GM19397 (cell line): Measurements from ENCODE around the gene RBM33.
A peak's percentile ranks its signal among the peaks of the same experiment; 100 is the strongest.

Source experiments
- ATAC-seq: cut with Tn5 transposase; IDR thresholded peaks from one replicate; pipeline ENCODE4 v1.9.1; 2021; ENCODE audit warnings: mild to moderate bottlenecking, moderate library complexity; ENCODE audit not compliant: unreplicated experiment

Gene RBM33

DNA sequence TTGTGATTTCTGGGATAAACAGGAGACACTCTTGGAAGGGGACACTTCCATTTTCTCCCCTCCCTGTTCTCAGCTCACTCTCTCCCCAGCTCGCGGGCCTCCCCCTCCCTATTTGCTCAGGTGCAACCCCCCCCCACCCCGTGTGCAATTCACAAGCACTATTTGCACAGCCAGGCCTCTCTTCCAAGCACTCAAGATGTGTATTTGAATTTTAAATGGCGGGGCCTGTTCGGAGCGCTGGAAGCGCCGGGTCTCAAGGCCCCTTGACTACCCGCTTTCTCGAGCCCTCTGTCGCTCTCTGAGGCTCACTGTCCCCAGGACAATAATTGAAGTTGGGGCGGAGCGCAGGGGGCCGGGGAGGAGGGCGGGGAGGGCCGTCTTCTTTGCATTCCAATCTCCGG lies 160.0 kb downstream of the RBM33 start:
- no peak for ATAC-seq

DNA sequence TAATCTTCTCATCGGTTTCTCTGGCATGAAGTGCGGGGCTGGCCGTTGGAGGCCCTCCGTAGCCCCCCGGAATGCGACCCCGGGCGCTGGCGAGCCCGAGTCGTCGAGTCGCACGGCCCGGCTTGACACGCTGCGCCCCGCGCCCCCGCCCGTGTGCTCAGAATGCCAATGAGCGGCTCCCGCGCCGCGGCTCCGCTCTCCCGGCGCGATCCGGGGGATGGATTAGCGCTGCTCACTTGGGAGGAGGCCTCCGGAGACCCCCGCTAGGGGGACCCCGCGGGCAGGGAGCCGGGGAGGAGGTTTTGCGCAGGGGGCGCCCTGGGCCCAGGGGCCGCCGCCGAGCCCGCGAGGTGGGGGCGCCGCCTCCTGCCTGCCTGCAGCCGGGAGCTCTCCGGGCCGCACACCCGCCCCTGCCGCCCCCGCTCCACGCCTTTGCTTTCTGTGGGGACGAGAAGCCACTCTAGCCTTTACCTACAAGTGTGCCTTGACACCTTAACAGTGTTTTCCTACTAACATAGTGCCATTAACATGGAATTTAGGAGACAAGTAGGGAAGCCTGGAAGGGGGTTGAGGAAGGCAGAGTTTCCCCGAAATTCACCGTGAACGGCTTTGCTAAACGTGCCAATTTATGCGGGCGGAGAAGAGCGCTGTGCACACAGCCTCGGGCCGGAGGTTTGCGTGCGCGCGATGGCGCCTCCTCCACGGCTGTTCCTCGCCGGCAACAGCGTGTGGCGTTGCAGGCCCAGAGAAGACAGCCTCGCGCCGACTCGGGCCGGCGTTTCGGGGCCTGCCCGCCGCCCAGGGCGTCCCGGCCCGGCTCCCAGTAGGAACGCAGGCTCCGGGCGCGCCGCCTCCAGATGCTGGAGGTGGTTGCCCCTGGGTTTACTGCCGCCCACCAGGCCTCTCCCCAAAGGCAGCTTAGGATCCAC lies 160.7 kb downstream of the RBM33 start:
- peak; percentile 33 for ATAC-seq

DNA sequence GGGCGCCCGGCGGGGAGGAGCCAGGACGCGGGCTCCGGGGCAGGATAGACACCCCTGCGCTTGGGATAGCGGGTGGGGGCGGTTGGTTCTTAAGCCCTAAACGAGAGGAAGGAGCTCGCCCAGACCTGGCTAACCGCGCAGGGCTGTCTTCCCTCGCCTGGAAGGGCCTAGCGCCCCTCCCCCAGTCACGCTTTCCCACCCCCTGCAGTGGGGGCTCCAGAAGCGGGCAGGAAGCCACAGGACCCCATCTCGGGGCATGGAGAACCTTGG lies 161.3 kb downstream of the RBM33 start:
- no peak for ATAC-seq

DNA sequence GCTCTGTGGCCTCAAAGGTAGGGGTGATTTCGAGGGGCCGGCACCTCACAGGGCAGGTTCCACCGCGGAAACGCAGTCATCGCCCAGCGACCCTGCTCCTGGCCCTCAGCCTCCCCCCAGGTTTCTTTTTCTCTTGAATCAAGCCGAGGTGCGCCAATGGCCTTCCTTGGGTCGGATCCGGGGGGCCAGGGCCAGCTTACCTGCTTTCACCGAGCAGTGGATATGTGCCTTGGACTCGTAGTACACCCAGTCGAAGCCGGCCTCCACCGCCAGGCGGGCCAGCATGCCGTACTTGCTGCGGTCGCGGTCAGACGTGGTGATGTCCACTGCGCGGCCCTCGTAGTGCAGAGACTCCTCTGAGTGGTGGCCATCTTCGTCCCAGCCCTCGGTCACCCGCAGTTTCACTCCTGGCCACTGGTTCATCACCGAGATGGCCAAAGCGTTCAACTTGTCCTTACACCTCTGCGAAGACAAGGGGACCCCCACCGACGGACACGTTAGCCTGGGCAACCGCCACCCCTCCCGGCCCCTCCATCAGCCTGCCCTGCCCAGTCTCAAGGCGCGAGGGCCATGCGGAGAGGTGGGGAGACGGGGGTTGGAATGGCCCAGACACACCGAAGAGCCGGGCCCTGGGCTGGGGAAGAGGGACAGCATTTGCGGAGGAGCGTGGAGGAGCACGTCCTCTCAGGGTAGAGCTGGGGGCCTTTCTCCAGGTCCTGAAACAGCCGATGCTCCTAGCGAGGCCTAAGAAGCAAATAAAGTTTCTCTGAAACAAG lies 161.8 kb downstream of the RBM33 start:
- no peak for ATAC-seq

DNA sequence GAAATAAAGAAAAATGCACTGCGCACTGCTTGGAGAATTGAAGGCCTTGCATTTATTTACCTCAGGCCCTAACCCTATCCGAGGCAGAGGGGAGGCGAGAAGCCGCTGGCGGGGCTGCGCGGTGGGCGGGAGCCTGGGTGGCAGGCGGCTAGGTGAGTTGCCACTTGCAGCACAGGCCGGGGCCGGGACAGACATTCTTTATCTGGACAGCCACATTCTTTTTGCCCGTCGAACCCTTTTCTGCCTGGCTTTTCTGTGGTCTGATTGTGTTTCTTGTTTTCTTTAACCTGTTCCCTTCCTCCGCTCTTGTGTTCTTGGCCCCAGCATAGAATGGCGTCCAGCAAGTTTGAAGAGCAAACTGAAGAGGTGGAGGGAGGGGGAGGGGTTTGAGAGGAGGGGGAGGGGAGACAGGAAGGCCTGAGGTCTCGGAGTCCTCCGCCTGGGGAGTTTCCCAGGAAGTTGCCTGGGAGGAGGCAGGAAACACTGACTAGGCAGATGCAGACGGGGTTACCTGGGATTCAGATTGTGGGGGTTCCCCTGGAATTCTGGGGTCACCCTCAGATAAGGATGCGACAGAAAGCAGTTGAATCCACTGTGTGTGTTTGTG lies 162.7 kb downstream of the RBM33 start:
- ATAC-seq: no peak

DNA sequence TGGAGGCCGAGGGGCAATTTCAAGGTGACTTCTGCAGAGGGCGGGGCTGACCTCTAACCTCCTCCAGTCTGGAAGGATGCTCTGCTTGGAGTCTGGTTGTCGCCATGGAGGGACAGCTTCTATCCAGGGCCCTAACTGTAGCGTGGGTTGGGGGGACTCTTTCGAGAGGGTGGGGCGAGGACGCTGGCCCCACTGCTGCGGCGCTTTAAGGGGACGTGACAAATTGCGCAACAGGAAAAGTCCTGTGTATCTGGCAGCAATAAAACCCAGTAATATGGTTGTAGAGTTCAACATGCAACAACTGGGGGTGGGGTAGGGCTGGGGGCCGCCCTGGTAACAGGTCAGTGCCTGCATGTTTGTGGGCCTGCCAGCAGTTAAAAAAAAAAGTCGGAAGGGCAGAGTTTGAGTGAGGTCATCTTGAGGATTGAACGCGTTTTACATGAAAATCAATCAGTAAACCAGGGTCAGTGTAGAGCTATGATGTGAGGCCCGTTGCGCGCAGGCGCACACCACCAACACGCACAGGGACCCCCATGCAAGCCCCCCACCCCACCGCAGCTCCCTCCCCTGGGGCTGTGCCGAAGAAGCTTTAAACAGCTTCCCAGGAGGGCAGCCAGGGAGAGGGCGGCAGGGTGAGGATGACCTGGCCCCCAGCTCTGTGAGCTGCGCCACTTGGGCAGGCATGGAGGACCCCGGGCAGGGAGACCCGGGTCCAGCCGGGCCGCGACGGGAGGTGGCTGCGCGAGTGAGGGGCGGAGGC lies 163.5 kb downstream of the RBM33 start:
- ATAC-seq: no peak

DNA sequence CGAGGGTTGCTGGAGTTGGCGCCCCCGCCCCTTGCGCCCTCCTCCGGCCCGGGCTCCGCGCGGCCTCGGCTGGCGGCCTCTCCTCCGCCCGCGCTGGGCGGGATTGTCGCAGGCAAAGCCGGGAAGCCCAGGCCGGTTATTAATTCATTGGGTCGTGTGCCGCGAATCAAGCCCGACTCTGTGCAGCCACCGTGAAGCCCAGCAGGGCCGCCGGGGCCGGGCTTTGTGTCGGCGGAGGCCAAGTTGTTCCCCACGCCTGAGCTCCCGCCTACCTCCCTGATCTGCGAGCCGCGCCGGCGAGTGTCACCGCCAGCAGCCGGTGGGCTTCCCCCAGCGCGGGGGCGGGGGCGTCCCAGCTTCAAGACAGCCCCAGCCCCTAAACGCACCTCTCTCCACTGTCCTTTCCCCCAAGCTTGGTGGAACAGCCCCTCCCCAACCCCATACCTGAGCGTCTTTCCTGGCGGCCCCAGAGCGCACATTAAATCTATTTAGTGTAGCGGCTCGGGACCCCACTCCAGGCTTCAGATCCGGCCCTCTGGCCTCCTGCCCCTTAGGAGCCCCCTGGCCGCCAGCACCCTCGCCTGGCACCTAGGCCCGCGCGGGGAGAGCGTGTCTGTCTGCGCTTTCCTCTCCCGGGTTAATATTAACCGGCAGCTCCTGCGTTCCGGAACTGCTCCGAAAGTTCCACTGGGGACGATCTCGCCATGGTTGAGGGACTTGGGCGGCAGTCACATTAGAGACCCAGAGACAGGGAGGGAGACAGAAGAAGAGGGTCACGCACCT lies 164.3 kb downstream of the RBM33 start:
- ATAC-seq: no peak

DNA sequence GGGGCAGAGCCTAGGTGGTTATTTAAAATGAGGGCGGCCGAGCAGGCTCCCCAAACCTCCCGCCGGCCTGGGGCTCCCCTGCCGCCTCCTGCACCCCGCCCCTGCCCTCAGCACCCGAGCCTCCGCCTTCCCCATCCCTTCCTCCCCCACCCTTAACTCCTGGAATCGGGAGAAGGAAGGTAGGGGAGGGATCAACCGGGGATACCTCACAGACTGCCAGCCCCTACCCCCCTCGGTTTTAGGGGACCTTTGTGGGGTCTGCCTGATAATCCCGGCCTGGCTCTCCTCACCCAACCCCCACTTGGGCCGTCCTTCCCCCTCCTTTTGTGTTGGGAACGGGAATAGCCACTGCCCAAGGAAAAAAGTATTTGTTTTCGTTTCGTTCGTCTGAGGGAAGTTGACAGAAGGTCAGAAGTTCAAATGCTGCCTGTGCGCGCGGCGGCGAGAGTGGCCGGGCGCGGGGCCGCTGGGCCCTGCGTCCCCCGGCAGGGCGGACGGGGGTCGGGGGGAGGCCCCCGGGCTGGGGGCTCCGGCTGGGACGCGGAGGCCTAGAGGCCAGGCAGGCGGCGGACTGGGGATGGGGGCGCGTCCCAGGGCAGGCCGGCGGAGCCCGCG lies 165.0 kb downstream of the RBM33 start:
- ATAC-seq: no peak

DNA sequence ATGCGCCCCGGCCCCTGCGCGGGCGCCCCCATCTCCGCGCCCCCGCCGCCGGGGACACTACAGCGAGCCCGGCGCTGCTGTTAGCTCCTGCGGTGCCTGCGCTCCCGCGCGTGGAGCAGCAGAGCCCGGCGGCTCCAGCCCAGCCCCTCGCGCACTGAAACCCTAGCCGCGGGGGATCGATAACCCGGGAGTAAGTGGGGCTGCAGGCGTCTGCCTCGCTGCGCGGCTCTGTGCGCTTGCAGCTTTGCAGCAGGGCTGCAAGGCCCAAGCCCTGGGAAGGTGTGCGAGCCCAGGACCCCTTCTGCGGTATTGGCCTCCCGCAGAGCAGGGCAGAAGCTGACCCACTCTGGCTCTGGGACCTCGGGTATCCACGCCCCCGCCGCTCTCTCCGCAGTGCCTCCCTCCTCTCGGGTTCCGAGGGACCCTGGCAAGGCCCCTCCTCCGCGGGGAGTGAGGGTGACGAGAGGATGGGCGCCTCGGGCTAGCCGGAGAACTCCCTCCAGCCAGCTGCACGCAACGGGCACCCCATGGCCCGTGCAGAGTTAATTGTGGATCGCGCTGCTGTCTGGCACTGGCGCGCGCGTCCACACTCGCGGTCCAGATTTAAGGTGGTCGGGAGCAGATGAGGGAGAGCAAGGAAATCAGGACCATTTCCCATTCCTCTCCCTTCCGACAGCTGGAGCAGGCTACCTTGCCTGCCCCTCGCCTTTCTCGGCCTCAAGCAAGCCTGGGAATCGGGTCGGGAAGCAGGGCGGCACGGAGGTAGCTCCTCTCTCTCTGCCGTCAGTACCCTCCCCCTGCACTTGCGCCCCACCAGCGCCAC lies 165.7 kb downstream of the RBM33 start:
- no peak for ATAC-seq

DNA sequence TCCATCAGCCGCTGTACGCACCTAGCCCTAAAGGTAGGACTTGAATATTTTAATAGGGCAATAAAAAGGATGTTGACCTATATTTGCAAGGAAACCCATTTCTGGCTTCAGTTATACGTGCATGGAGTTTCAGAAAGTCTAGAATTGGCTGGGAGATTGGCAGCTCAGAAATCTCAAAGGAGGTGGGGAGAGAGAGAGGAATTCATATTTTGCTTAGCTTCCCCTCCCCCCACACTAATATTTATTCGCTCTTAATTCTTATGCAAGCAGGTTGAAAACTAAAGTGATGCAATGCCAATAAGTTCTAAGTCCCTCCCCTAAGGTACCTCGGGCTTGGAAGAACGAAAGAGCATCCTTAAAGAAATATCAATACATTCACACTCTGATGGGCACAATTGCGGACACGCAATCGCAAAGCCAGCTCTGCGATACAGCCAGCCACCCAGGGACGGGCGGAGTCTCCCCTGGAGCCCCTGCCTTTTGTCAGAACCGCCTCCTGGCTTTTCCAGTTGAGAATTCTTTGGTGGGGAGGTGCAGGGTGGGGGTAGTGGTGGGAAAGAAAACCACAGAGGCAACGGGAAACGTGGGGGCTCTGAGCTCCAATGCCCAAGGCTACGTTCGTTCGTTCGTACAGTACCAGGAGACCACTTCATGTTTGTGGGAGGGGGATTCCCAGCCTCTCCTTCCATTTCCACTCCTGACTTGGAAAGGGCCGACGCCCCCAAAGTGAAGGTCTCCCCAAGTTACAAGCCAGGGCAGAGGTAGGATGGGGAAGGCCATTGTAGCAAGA lies 166.5 kb downstream of the RBM33 start:
- no peak for ATAC-seq

DNA sequence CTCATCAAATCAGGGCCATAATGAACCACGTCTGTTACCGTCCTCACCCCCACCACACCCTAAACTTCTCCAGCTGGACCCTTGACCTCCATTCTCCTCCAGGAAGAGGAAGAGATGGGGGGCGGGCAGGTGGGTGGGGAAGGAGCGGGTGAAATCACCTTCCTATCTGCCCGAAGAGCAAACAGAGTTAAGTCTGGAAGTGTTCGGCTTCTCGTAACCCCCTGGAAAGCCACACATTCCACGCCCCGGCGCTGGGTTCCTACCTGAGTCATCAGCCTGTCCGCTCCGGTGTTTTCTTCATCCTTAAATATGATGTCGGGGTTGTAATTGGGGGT lies 167.1 kb downstream of the RBM33 start:
- no peak for ATAC-seq

DNA sequence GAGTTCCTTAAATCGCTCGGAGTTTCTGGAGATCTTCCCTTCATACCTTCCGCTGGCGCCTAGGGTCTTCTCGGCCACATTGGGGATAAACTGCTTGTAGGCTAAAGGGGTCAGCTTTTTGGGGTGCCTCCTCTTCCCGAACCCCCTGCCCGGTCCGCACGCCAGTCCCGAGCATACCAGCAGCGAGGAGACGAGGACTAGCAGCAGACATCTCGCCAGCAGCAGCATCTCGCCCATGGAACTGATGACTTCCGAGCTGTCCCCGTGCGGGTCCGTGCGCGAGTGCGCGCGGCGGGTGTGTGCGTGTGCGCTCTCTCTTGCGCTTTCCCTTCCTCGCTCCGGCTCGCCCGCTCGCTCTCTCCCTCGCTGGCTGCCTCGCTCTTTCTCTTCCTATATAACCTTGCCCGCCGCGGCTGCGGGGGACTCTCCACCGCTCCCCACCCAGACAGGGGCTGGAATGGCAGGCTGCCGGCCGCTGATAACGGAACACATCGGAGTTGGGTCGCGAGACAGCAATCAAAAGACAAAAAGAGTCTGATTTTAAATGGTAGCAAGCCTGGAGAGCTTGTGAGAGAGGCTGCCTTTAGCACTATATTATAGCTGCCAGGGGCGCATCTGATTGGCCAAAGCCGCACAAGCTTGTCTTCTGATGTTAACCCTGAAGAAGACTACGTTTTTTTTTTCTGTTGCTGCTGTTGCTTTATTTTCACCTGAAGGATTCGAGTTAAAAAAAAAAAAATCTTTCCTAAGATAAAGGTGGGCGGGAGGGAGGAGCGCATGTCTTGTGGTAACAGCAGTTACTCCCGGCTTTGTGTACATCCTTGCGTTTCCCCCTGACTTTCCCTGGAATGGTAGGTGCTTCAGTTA lies 167.7 kb downstream of the RBM33 start, which contains the start of gene SHH:
Gene SHH (minus strand): TSS at position 569 of the 867 bp plus-strand sequence. CDS start 341 bp downstream, at position 228.
- no peak for ATAC-seq

DNA sequence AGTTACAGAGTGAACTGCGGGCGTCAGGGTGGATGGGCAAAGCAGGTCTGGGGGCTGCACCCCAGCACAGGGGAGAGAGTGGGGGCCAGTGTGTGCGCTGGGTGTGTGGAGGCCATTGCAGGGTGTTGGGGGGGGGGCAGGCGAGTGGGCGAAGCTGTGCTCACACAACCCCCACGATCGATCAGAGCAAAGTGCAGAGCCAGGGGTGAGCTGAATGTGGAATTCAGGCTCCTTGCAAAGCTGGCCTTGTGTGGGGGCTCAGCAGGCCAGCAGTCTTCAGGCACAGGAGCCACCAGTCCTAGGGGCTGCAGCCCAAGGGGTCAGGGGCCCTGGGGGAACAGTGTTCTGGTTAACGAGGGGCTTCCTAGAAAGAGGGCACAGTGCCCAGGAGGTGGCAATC lies 168.7 kb downstream of the RBM33 start:
- ATAC-seq: no peak

DNA sequence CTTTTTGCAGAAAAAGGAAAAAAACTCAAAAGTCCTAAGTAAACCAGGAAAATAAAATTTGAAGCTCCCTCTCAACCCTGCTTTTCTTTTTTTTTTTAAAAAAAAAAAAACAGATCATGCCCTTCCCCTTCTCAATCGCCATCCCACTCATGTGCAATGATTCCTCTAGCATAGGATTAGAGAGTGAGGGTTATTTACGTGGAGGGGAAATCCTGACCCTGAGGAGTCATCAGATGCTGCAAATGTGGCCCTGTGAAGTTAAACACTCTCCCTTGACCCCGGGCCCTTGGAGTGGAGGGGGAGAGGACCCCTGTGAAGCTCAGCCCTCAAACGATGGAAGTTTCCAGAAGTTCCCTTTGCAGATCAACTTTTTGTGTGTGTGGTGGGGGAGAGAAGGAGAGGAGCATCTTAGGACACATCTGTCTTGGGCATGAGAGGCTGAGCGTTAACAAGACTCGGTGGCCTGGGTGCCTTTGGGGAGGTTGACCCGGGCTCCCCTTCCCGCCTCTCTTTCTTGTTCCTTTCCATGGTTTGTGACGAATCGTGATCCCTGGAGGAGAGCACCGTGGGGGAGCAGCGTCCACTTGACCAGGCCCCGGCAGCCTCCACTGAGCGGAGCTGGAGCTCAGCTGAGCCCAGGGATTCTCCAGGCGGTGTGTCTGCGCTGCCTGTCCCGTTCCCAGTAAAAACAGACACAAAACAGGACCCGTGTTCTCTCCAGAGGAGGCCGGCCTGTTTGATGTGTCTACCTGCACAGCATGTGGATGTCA lies 169.3 kb downstream of the RBM33 start:
- no peak for ATAC-seq

DNA sequence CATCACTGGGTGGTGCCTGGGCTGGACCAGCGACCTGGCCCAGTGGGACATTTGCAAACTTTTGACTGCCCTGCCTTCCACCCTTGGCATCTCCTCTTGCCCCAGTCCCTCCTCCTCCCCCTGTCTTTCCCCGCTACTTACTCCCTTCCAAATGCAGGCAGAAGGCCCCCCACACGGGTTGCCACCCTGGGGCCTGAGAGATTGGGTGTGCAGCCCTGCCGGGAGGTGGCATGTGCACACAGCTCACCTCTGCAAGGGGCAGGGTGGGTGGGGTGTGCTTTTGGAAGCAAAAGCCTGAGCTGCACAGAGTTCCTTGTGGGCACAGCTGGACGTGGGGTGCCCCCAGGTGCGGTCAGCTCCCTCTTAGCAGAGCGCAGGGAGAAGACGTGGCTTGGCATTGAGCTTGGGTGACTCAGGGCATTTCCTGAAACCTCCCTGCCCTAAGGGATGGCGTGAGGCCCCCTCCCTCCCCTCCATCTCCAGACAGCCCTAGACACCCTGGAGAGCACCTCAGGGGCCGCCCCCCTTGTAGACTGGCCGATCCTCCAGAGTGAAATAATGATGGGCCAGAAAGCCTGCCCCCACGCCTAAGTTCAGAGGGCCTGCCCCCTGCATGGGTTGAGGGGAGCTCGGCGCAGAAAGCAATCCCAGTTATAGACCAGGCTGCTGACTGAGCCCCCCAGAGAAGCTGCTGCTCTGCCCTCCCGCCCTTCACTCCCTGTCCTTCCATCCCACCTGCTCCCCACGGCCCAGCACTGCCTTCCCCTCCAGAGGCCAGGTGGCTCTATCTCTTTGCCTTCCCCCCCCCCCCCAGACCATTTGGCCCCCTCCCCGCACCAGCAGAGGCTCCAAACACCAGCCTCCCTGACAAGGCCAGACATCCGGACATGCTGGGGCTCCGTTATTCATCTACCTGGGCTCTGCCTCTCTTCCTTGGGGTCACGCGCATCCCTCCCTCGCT lies 170.1 kb downstream of the RBM33 start:
- ATAC-seq: no peak
